Activated CD8-positive, alpha-beta T cell treated with anti-CD3 and anti-CD28 coated beads, Interleukin-2, amount 10 ng/mL, durations not matched to agents 7 days and 5 days (primary cell): Measurements from ENCODE around the gene BRD2. TPM values are rescaled to one million over a fixed set of nuclear protein-coding genes. Genes with fewer than 3 reads are reported as not detected.

Experiments
- ATAC-seq: fragments of 150-1000 bp; cut with Tn5 transposase; one replicate; pipeline ENCODE4 v1.10.0; 2021; ENCODE audit warnings: moderate library complexity
- CTCF ChIA-PET: fragments of 350-600 bp; sonication (Branson Sonifier 250); formaldehyde crosslinking; loops from one replicate; lab custom pipeline; 2021; ENCODE audit warnings: antibody characterized with exemption; lab: Charles Lee
- POLR2A ChIA-PET: fragments of 350-600 bp; sonication (Branson Sonifier 250); formaldehyde crosslinking; loops from one replicate; lab custom pipeline; 2021; ENCODE audit warnings: antibody characterized with exemption; lab: Charles Lee
- DNase-seq: peaks from one replicate; pipeline ENCODE4 v3.0.0-alpha.2; 2020
- H3K27ac Mint-ChIP-seq: one replicate; pipeline ENCODE4 v1.8.0; 2021; ENCODE audit warnings: mild to moderate bottlenecking, mixed read lengths
- H3K27me3 Mint-ChIP-seq: one replicate; pipeline ENCODE4 v1.8.0; 2021; ENCODE audit warnings: low read depth, mixed read lengths
- H3K36me3 Mint-ChIP-seq: one replicate; pipeline ENCODE4 v1.8.0; 2021; ENCODE audit warnings: low read depth, mixed read lengths
- H3K4me1 Mint-ChIP-seq: one replicate; pipeline ENCODE4 v1.8.0; 2021; ENCODE audit warnings: low read depth, mixed read lengths
- H3K4me3 Mint-ChIP-seq: one replicate; pipeline ENCODE4 v1.8.0; 2021; ENCODE audit warnings: mild to moderate bottlenecking, mixed read lengths
- H3K9me3 Mint-ChIP-seq: one replicate; pipeline ENCODE4 v1.8.0; 2022; ENCODE audit warnings: mixed read lengths; ENCODE audit not compliant: insufficient read depth
- total RNA-seq, 2 experiments: library from RNA; stranded (reverse); gene quantifications; one replicate each; pipeline ENCODE4 v1.2.3, GENCODE V29; 2021

BRD2 gene
- 100 to 1,000 TPM; 299 to 313 TPM for total RNA-seq

- ATAC-seq = peak; percentile 47
- Mint-ChIP-seq H3K27me3 (no peaks in the 10 kb centered on the region), H3K4me3 (peak within 1 kb of the TSS; percentile 96), H3K27ac (peak within 1 kb of the TSS; percentile 98), H3K4me1 (peaks cover 27% of the 10 kb centered on the region), H3K9me3 (no peaks in the 10 kb centered on the region), H3K36me3 (peaks cover 41% of the 10 kb centered on the region)
- ChIA-PET CTCF (interaction anchor here (0.8 to 15.9 kb wide), 17 partner anchors 10 to 838 kb away, joined by 3 to 442 read pairs (median 5); partner anchors contain the start of genes FKBPL, HLA-DMA, HLA-DMB and PSMB9), POLR2A (interaction anchor here (0.7 to 10.6 kb wide), 10 partner anchors 15 to 304 kb away, joined by 3 to 381 read pairs (median 128); partner anchors contain the start of genes HLA-DMA, HLA-DMB, PSMB8 and PSMB9)
- peak; percentile 98 for DNase-seq
Measured at GRCh38 chr6:32968093-32968866, at the start of gene BRD2. Gene BRD2, plus strand, starts transcription at chr6:32968594. Its CDS starts 4,305 bp downstream, at chr6:32972899.

GRCh38 chr6:32920715-32921114 is 47.7 kb upstream of the BRD2 start:
- Mint-ChIP-seq H3K4me1 (peaks cover 1% of the 10 kb centered on the region), H3K9me3 (no peaks in the 10 kb centered on the region), H3K27ac (no peak overlapping the region), H3K27me3 (peaks cover 41% of the 10 kb centered on the region), H3K36me3 (no peaks in the 10 kb centered on the region), H3K4me3 (no peak overlapping the region)
- no peak for DNase-seq
- ChIA-PET POLR2A (interaction anchor here (1.2 kb wide), 1 partner anchor 52 kb away, joined by 3 read pairs; no protein-coding TSS in a partner anchor), CTCF (interaction anchor here (2.2 kb wide), 1 partner anchor 64 kb away, joined by 8 read pairs; no protein-coding TSS in a partner anchor)
- no peak for ATAC-seq

GRCh38 chr6:32922083-32922482 is 46.3 kb upstream of the BRD2 start:
- no peak overlapping the region for H3K27ac Mint-ChIP-seq
- ChIA-PET POLR2A (no interaction called here), CTCF (interaction anchor here (0.6 to 2.2 kb wide), 2 partner anchors 12 to 63 kb away, joined by 3 to 8 read pairs; no protein-coding TSS in a partner anchor)
- no peaks in the 10 kb centered on the region for H3K4me1 Mint-ChIP-seq
- DNase-seq (no peak), ATAC-seq (no peak)
- H3K36me3 Mint-ChIP-seq = no peaks in the 10 kb centered on the region
- H3K4me3 Mint-ChIP-seq = no peak overlapping the region
- H3K9me3 Mint-ChIP-seq = no peaks in the 10 kb centered on the region
- H3K27me3 Mint-ChIP-seq = peaks cover 36% of the 10 kb centered on the region

GRCh38 chr6:32931211-32931610 is 37.2 kb upstream of the BRD2 start:
- no peaks in the 10 kb centered on the region for H3K9me3 Mint-ChIP-seq
- H3K27ac Mint-ChIP-seq = no peak overlapping the region
- peaks cover 7% of the 10 kb centered on the region for H3K4me1 Mint-ChIP-seq
- ChIA-PET CTCF (interaction anchor here (1.0 to 15.9 kb wide), 5 partner anchors 16 to 53 kb away, joined by 3 to 519 read pairs (median 62); partner anchors contain the start of gene HLA-DMA), POLR2A (interaction anchor here (0.8 to 7.2 kb wide), 2 partner anchors 39 to 53 kb away, joined by 3 to 101 read pairs; partner anchors contain the start of gene BRD2)
- peaks cover 14% of the 10 kb centered on the region for H3K27me3 Mint-ChIP-seq
- H3K4me3 Mint-ChIP-seq = no peak overlapping the region
- no peak for ATAC-seq
- DNase-seq = no peak
- H3K36me3 Mint-ChIP-seq = no peaks in the 10 kb centered on the region

- POLR2A ChIA-PET = interaction anchor here (0.8 to 7.2 kb wide), 2 partner anchors 38 to 52 kb away, joined by 3 to 101 read pairs; partner anchors contain the start of gene BRD2
- no peak overlapping the region for H3K4me3 Mint-ChIP-seq
- CTCF ChIA-PET = interaction anchor here (1.0 to 15.9 kb wide), 9 partner anchors 11 to 1008 kb away, joined by 3 to 519 read pairs (median 52); partner anchors contain the start of genes BRD2 and HLA-DMA
- H3K27me3 Mint-ChIP-seq = peaks cover 12% of the 10 kb centered on the region
- no peak overlapping the region for H3K27ac Mint-ChIP-seq
- no peak for DNase-seq
- no peaks in the 10 kb centered on the region for H3K9me3 Mint-ChIP-seq
- H3K4me1 Mint-ChIP-seq = peaks cover 7% of the 10 kb centered on the region
- H3K36me3 Mint-ChIP-seq = no peaks in the 10 kb centered on the region
- no peak for ATAC-seq
Measured at GRCh38 chr6:32932132-32932868, 36.1 kb upstream of the BRD2 start.

GRCh38 chr6:32933661-32934085 is 34.7 kb upstream of the BRD2 start:
- Mint-ChIP-seq H3K36me3 (peaks cover 6% of the 10 kb centered on the region), H3K27me3 (peaks cover 12% of the 10 kb centered on the region), H3K9me3 (no peaks in the 10 kb centered on the region), H3K27ac (no peak overlapping the region), H3K4me1 (peaks cover 16% of the 10 kb centered on the region), H3K4me3 (no peak overlapping the region)
- peak; percentile 80 for DNase-seq
- ChIA-PET POLR2A (interaction anchor here (0.9 to 7.2 kb wide), 5 partner anchors 11 to 51 kb away, joined by 4 to 101 read pairs (median 4); partner anchors contain the start of genes BRD2 and HLA-DMA), CTCF (interaction anchor here (0.6 to 15.9 kb wide), 48 partner anchors 9 to 1010 kb away, joined by 3 to 519 read pairs (median 4); partner anchors contain the start of genes BRD2, HLA-DMA, HLA-DPB1 and PSMB9)
- peak; percentile 68 for ATAC-seq

- DNase-seq (no peak), ATAC-seq (no peak)
- CTCF ChIA-PET = interaction anchor here (0.7 to 15.9 kb wide), 3 partner anchors 12 to 49 kb away, joined by 4 to 519 read pairs (median 205); partner anchors contain the start of gene HLA-DMA
- H3K9me3 Mint-ChIP-seq = no peaks in the 10 kb centered on the region
- H3K4me1 Mint-ChIP-seq = peaks cover 28% of the 10 kb centered on the region
- peaks cover 3% of the 10 kb centered on the region for H3K27me3 Mint-ChIP-seq
- peaks cover 6% of the 10 kb centered on the region for H3K36me3 Mint-ChIP-seq
- H3K4me3 Mint-ChIP-seq = no peak overlapping the region
- POLR2A ChIA-PET = interaction anchor here (0.7 to 7.2 kb wide), 2 partner anchors 35 to 42 kb away, joined by 3 to 101 read pairs; partner anchors contain the start of gene BRD2
- no peak overlapping the region for H3K27ac Mint-ChIP-seq
Measured at GRCh38 chr6:32935551-32936238, 32.7 kb upstream of the BRD2 start.

GRCh38 chr6:32936239-32937152 is 31.9 kb upstream of the BRD2 start:
- peaks cover 36% of the 10 kb centered on the region for H3K4me1 Mint-ChIP-seq
- POLR2A ChIA-PET = interaction anchor here (0.7 to 7.2 kb wide), 2 partner anchors 34 to 42 kb away, joined by 3 to 101 read pairs; partner anchors contain the start of gene BRD2
- no peaks in the 10 kb centered on the region for H3K9me3 Mint-ChIP-seq
- peaks cover 3% of the 10 kb centered on the region for H3K27me3 Mint-ChIP-seq
- H3K4me3 Mint-ChIP-seq = no peak overlapping the region
- CTCF ChIA-PET = interaction anchor here (6.7 to 15.9 kb wide), 2 partner anchors 18 to 48 kb away, joined by 205 to 519 read pairs; partner anchors contain the start of gene HLA-DMA
- H3K36me3 Mint-ChIP-seq = peaks cover 6% of the 10 kb centered on the region
- ATAC-seq (no peak), DNase-seq (no peak)
- no peak overlapping the region for H3K27ac Mint-ChIP-seq

- Mint-ChIP-seq H3K9me3 (no peaks in the 10 kb centered on the region), H3K36me3 (peaks cover 6% of the 10 kb centered on the region), H3K4me3 (no peak overlapping the region), H3K27me3 (peaks cover 3% of the 10 kb centered on the region), H3K4me1 (peaks cover 42% of the 10 kb centered on the region), H3K27ac (no peak overlapping the region)
- ATAC-seq (no peak), DNase-seq (no peak)
- CTCF ChIA-PET = interaction anchor here (1.0 to 15.9 kb wide), 2 partner anchors 18 to 48 kb away, joined by 5 to 519 read pairs; partner anchors contain the start of gene HLA-DMA
- POLR2A ChIA-PET = interaction anchor here (7.2 kb wide), 1 partner anchor 33 kb away, joined by 101 read pairs; the partner anchor contains the start of gene BRD2
Measured at GRCh38 chr6:32937230-32937633, 31.2 kb upstream of the BRD2 start.
